SK-N-SH (cell line): ENCODE measurements around the gene KLHDC8B.

Experiments used
- ELF1 ChIP-seq: IDR thresholded peaks from 2 replicates; pipeline ENCODE4 v1.4.0; 2012
- FOXM1 ChIP-seq: IDR thresholded peaks from 2 replicates; pipeline ENCODE4 v1.4.0; 2012; ENCODE audit warnings: low read depth, mild to moderate bottlenecking
- GATA2 ChIP-seq: sonication (generic); formaldehyde crosslinking; IDR thresholded peaks from 2 replicates; pipeline ENCODE4 v1.5.0; 2020; ENCODE audit warnings: mild to moderate bottlenecking, missing genetic modification reagents
- NFIC ChIP-seq: IDR thresholded peaks from 2 replicates; pipeline ENCODE4 v1.4.0; 2012; ENCODE audit warnings: borderline replicate concordance
- POLR2AphosphoS5 ChIP-seq: IDR thresholded peaks from 2 replicates; pipeline ENCODE4 v1.6.1; 2012; ENCODE audit warnings: low read depth, low read length
- TAF1 ChIP-seq: IDR thresholded peaks from 2 replicates; pipeline ENCODE4 v1.6.1; 2012; ENCODE audit warnings: low read depth, mild to moderate bottlenecking, low read length, moderate library complexity, borderline replicate concordance
- YY1 ChIP-seq: IDR thresholded peaks from 2 replicates; pipeline ENCODE4 v1.4.0; 2012; ENCODE audit warnings: low read depth, mild to moderate bottlenecking
- TF ChIP-seq, protein P1 (sequence below): fragments of 200-600 bp; sonication (generic); IDR thresholded peaks from 2 replicates; pipeline ENCODE4 v1.6.1; 2017; ENCODE audit warnings: antibody characterized with exemption, mild to moderate bottlenecking, moderate library complexity
- TF ChIP-seq, protein P2 (sequence below): fragments of 150-350 bp; IDR thresholded peaks from 2 replicates; pipeline ENCODE4 v1.6.1; 2017; ENCODE audit warnings: antibody characterized with exemption, low read length, low read depth, borderline replicate concordance
- TF ChIP-seq, protein P3 (sequence below): IDR thresholded peaks from 2 replicates; pipeline ENCODE4 v1.6.1; 2012; ENCODE audit warnings: mild to moderate bottlenecking, low read depth, low read length, moderate library complexity

DNA sequence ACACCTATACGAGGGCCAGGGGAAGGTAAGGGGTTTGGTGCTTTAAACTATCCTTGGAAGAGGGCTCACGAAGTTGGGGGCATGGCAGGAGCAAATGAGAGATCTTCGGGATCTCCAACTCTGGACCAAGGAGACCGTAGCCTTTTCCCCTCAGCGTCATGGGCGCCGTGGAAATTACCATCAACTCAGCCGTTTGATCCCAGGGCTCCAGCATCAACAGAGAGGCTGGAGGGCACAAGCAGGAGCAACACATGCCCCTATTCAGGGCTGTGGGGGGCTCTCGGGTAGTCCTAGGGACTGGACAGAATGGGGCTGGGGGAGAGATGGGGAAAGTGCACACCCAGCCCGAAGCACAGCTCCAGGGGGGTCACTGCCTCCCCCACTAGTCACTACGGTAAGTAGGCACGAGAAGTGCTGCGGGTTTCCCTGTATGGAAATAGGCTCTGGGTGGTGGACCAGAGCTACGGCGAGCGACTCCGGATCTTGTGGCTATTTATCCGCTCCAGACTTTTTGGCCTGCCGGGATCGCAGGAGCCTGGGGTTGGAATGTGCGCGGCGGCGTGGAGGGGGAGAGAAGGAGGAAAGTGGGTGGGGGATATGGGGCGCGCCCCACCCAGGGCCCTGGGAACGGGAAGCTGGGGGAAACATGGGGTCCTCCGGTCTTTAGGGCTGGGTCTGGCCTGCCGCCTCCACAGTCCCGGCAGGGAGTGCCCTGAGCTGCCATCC is 38.0 kb upstream of the KLHDC8B start:
- TF ChIP-seq FOXM1, result no peak
- TF ChIP-seq, protein P1, sequence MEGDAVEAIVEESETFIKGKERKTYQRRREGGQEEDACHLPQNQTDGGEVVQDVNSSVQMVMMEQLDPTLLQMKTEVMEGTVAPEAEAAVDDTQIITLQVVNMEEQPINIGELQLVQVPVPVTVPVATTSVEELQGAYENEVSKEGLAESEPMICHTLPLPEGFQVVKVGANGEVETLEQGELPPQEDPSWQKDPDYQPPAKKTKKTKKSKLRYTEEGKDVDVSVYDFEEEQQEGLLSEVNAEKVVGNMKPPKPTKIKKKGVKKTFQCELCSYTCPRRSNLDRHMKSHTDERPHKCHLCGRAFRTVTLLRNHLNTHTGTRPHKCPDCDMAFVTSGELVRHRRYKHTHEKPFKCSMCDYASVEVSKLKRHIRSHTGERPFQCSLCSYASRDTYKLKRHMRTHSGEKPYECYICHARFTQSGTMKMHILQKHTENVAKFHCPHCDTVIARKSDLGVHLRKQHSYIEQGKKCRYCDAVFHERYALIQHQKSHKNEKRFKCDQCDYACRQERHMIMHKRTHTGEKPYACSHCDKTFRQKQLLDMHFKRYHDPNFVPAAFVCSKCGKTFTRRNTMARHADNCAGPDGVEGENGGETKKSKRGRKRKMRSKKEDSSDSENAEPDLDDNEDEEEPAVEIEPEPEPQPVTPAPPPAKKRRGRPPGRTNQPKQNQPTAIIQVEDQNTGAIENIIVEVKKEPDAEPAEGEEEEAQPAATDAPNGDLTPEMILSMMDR, result no peak
- TF ChIP-seq, protein P2, sequence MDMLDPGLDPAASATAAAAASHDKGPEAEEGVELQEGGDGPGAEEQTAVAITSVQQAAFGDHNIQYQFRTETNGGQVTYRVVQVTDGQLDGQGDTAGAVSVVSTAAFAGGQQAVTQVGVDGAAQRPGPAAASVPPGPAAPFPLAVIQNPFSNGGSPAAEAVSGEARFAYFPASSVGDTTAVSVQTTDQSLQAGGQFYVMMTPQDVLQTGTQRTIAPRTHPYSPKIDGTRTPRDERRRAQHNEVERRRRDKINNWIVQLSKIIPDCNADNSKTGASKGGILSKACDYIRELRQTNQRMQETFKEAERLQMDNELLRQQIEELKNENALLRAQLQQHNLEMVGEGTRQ, result no peak
- TF ChIP-seq TAF1, result peak; percentile 59
- TF ChIP-seq POLR2AphosphoS5, result peak; percentile 82
- no peak for TF ChIP-seq ELF1
- no peak for TF ChIP-seq NFIC
- TF ChIP-seq, protein P3, sequence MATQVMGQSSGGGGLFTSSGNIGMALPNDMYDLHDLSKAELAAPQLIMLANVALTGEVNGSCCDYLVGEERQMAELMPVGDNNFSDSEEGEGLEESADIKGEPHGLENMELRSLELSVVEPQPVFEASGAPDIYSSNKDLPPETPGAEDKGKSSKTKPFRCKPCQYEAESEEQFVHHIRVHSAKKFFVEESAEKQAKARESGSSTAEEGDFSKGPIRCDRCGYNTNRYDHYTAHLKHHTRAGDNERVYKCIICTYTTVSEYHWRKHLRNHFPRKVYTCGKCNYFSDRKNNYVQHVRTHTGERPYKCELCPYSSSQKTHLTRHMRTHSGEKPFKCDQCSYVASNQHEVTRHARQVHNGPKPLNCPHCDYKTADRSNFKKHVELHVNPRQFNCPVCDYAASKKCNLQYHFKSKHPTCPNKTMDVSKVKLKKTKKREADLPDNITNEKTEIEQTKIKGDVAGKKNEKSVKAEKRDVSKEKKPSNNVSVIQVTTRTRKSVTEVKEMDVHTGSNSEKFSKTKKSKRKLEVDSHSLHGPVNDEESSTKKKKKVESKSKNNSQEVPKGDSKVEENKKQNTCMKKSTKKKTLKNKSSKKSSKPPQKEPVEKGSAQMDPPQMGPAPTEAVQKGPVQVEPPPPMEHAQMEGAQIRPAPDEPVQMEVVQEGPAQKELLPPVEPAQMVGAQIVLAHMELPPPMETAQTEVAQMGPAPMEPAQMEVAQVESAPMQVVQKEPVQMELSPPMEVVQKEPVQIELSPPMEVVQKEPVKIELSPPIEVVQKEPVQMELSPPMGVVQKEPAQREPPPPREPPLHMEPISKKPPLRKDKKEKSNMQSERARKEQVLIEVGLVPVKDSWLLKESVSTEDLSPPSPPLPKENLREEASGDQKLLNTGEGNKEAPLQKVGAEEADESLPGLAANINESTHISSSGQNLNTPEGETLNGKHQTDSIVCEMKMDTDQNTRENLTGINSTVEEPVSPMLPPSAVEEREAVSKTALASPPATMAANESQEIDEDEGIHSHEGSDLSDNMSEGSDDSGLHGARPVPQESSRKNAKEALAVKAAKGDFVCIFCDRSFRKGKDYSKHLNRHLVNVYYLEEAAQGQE, result 0 out of 2 replicates have a peak, but pooled peaks have one; percentile 49
- no peak for TF ChIP-seq GATA2 (CRISPR knock-in tag)
- TF ChIP-seq YY1, result peak; percentile 73; the same call in 1 of the 2 replicates
